Right lobe of liver (tissue), 6 donors: ENCODE data around the gene STAC. TPM values are rescaled to one million over a fixed set of nuclear protein-coding genes. Genes with fewer than 3 reads are reported as not detected.

ENCODE experiments used
- ATAC-seq, 4 donors: fragments of 200-7000 bp; cut with Tn5 transposase; one replicate each; pipeline ENCODE4 v1.9.1; 2020; ENCODE audit warnings: mild to moderate bottlenecking in 4 of 4, moderate library complexity in 4 of 4
- DNase-seq, 3 donors: peaks; one replicate each; pipeline ENCODE4 v3.0.0-alpha.2; 2020
- H3K27ac ChIP-seq, 3 donors: fragments of 200-600 bp; one replicate each; pipeline ENCODE4 v1.8.0; 2022
- H3K27me3 ChIP-seq, 2 donors: fragments of 200-600 bp; one replicate each; pipeline ENCODE4 v1.8.0; 2022
- H3K36me3 ChIP-seq, 4 donors: fragments of 200-600 bp; sonication (generic) in 1 of 4; one replicate each; pipeline versions ENCODE4 v1.5.1 to v1.8.0; 2017 to 2022; ENCODE audit warnings: control low read depth in 1 of 4
- H3K4me1 ChIP-seq, 4 donors: fragments of 200-600 bp; sonication (generic) in 1 of 4; one replicate each; pipeline versions ENCODE4 v1.5.1 to v1.8.0; 2017 to 2022; ENCODE audit warnings: control low read depth in 1 of 4
- H3K4me3 ChIP-seq, 3 donors: fragments of 200-600 bp; one replicate each; pipeline ENCODE4 v1.8.0; 2022
- H3K9me3 ChIP-seq, 4 donors: fragments of 200-600 bp; sonication (generic) in 1 of 4; one replicate each; pipeline versions ENCODE4 v1.5.1 to v1.8.0; 2017 to 2022; ENCODE audit warnings: control low read depth in 1 of 4
- CTCF ChIP-seq, 4 donors: fragments of 200-600 bp in 3 of 4; fragments of 450-650 bp in 1 of 4; IDR thresholded peaks; one replicate each; pipeline versions ENCODE4 v1.5.1 to v1.8.0; 2016 to 2022; ENCODE audit warnings: antibody characterized with exemption in 4 of 4, mild to moderate bottlenecking in 2 of 4
- POLR2A ChIP-seq: fragments of 450-650 bp; IDR thresholded peaks from one replicate; pipeline ENCODE4 v1.6.1; 2017; ENCODE audit warnings: antibody characterized with exemption, mild to moderate bottlenecking
- WGBS: methylation state at CpG from one replicate; pipeline ENCODE4 v1.1.6; 2018; ENCODE audit warnings: low coverage, low lambda C conversion rate; ENCODE audit not compliant: insufficient coverage; ENCODE audit errors: missing lambda C conversion rate; 5-methylcytosine and 5-hydroxymethylcytosine counted together
- intact Hi-C, 2 donors: fragments of 100-400 bp; cut with DNase I; formaldehyde crosslinking; loops; one replicate each; pipeline versions ENCODE4 v1.11.2 to v1.14.1; 2022
- total RNA-seq, 6 experiments: library from RNA; depleted of rRNA in 2 of 6; stranded (reverse); fragments of >200 nt in 2 of 6; fragmentation: NEBNext Ultra II Directional in 3 of 6; extraction: Animal tissue kit (Norgen Biotek cat#: 25700) in 3 of 6; gene quantifications; one replicate each; pipeline versions ENCODE4 v1.1.0 to v1.2.4, GENCODE V29; 2016 to 2023
- donor health status: DM: no; HTN: yes; CAD: no.
- donor health status: DM: no; HTN: no; CAD: no.
- donor health status: DM: no; HTN: no; CAD: no.
- donor health status: DM: no; HTN: yes; CAD: no.
- donor health status: DM: no; HTN: yes; CAD: no.

Gene STAC
- total RNA-seq, 6 experiments from 2014 or later = 0.19 to 1.2 (median 0.70) TPM

- intact Hi-C loops = no loop called here
- DNase-seq = no peak
- Histone ChIP-seq H3K4me3 (no peak overlapping the region), H3K36me3 (no peaks in the 10 kb centered on the region), H3K27ac (no peak overlapping the region), H3K9me3 (no peaks in the 10 kb centered on the region), H3K27me3 (no peaks in the 10 kb centered on the region), H3K4me1 (no peaks in the 10 kb centered on the region)
- TF ChIP-seq POLR2A = no peak
- no peak for TF ChIP-seq CTCF (IDR thresholded peaks at IDR 0.05)
- 0% methylated on average over 1 of the region's 1 CpG for WGBS
- no peak for ATAC-seq
These were observed 199.4 kb downstream of the STAC start for GRCh38 chr3:36579746-36580145.

- Histone ChIP-seq H3K27me3 (no peaks in the 10 kb centered on the region), H3K4me3 (no peak overlapping the region), H3K9me3 (no peaks in the 10 kb centered on the region), H3K36me3 (no peaks in the 10 kb centered on the region), H3K27ac (no peak overlapping the region), H3K4me1 (no peaks in the 10 kb centered on the region)
- intact Hi-C loops = no loop called here
- 42% methylated on average over 2 of the region's 2 CpGs for WGBS
- ATAC-seq (no peak), DNase-seq (no peak)
- TF ChIP-seq POLR2A (no peak), CTCF (IDR thresholded peaks at IDR 0.05) (no peak)
These were observed 200.4 kb downstream of the STAC start for GRCh38 chr3:36580716-36581115.

GRCh38 chr3:36591959-36592358, 211.7 kb downstream of the STAC start:
- H3K27ac ChIP-seq = no peak overlapping the region
- H3K36me3 ChIP-seq = no peaks in the 10 kb centered on the region
- intact Hi-C loops = no loop called here
- TF ChIP-seq POLR2A (no peak), CTCF (IDR thresholded peaks at IDR 0.05) (no peak)
- H3K4me1 ChIP-seq = no peaks in the 10 kb centered on the region
- no peak overlapping the region for H3K4me3 ChIP-seq
- 19% methylated on average over 3 of the region's 3 CpGs for WGBS
- no peaks in the 10 kb centered on the region for H3K9me3 ChIP-seq
- H3K27me3 ChIP-seq = no peaks in the 10 kb centered on the region
- ATAC-seq = no peak
- DNase-seq = no peak

- ATAC-seq (no peak), DNase-seq (no peak)
- intact Hi-C loops = no loop called here
- TF ChIP-seq CTCF (IDR thresholded peaks at IDR 0.05) (no peak), POLR2A (no peak)
- no peaks in the 10 kb centered on the region for H3K36me3 ChIP-seq
- no peak overlapping the region for H3K27ac ChIP-seq
- H3K4me1 ChIP-seq = no peaks in the 10 kb centered on the region
- 60% methylated on average over 1 of the region's 1 CpG for WGBS
- no peak overlapping the region for H3K4me3 ChIP-seq
- H3K9me3 ChIP-seq = no peaks in the 10 kb centered on the region
- no peaks in the 10 kb centered on the region for H3K27me3 ChIP-seq
These were observed 215.2 kb downstream of the STAC start for GRCh38 chr3:36595511-36595910.

GRCh38 chr3:36596419-36596818, 216.1 kb downstream of the STAC start:
- H3K9me3 ChIP-seq = no peaks in the 10 kb centered on the region
- TF ChIP-seq POLR2A (no peak), CTCF (IDR thresholded peaks at IDR 0.05) (no peak)

More at GRCh38 chr3:36596419-36596818, 216.1 kb downstream of the STAC start:
- 41% methylated on average over 2 of the region's 2 CpGs for whole genome bisulfite sequencing
- DNase-seq (no peak), ATAC-seq (no peak)
- intact Hi-C loops = no loop called here
- Histone ChIP-seq H3K4me3 (no peak overlapping the region), H3K27ac (no peak overlapping the region), H3K4me1 (no peaks in the 10 kb centered on the region), H3K36me3 (no peaks in the 10 kb centered on the region), H3K27me3 (no peaks in the 10 kb centered on the region)
